ENCODE results near the gene NDUFAF7. TPM values are rescaled to one million over a fixed set of nuclear protein-coding genes. Genes with fewer than 3 reads are reported as not detected.

NDUFAF7 gene
- total and polyA plus RNA-seq, 2 of the 13 experiments (the other 11 are each of a cell fraction or from before 2014, with no cell fraction given) = 27.0 to 40.8 TPM

DNA sequence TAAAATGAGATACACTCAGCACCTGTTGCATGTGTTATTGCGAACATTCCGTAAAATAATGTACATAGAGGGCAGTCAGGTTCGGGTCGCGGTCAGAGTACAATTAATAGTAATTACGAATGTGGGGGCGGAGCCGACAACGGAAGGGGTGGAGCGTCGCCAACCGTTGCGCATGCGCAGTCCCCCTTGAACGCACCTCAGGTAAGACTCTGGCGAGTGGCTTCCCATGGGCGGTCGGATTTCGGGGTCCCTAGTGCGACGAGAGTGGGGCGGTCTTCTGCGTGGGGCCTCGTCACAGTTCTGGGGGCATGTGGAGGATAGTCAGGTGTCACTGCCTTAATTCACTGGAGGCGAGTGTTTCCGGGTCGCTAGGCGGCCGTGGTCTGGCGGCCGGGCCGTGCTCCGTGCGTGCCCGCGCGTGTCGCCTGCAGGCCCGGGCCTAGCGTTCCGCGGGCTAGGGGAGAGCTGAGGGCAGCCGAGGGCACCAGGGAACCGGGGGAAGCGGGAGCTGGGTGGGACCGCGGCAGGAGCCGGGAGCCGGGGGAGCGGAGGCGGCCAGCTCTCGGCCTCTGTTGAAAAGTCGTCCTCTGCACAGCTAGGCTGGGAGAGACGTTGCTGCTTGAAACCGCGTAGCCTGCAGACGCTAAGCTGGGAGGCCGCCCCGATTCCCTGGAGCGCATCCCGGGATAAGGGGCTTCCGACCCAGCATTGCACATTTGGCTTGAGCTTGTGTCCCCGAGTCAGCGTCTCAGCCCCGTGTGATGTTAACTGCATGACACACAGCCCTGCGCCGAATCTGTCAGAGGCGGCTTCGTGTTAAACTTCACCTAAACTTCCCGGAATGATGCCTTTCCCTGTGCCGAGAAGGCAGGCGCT is 34.9 kb upstream of the NDUFAF7 start, which contains the start of gene CEBPZOS (continued):
- TF ChIP-seq ZNF740 (CRISPR knock-in tag; IDR thresholded peaks at IDR 0.05) (no peak; the same call in 1 of the 2 replicates), CAMTA2 (CRISPR knock-in tag; IDR thresholded peaks at IDR 0.05; ENCODE audit: borderline replicate concordance) (peak; percentile 99; the same call in 1 of the 2 replicates), NFKBIZ (CRISPR knock-in tag; IDR thresholded peaks at IDR 0.05) (peak; percentile 48; the same call in 1 of the 2 replicates), RBAK (CRISPR knock-in tag; IDR thresholded peaks at IDR 0.05) (no peak), ZNF496 (CRISPR knock-in tag; IDR thresholded peaks at IDR 0.05; ENCODE audit: insufficient replicate concordance) (no peak), HOXA7 (CRISPR knock-in tag; IDR thresholded peaks at IDR 0.05) (no peak), ZNF451 (CRISPR knock-in tag; IDR thresholded peaks at IDR 0.05) (peak; percentile 73), MEF2D (CRISPR knock-in tag; IDR thresholded peaks at IDR 0.05) (peak; percentile 44), SIN3B (IDR thresholded peaks at IDR 0.05; ENCODE audit: low read length) (no peak), ZNF644 (CRISPR knock-in tag; IDR thresholded peaks at IDR 0.05; ENCODE audit: low read depth) (no peak), SP4 (CRISPR knock-in tag; IDR thresholded peaks at IDR 0.05) (peak; percentile 72; the same call in 1 of the 2 replicates), SRY (CRISPR knock-in tag; IDR thresholded peaks at IDR 0.05) (peak; percentile 98), ZNF678 (CRISPR knock-in tag; IDR thresholded peaks at IDR 0.05) (0 out of 2 replicates have a peak, but pooled peaks have one; percentile 72), NCOA5 (CRISPR knock-in tag; IDR thresholded peaks at IDR 0.05) (no peak), SMC3 (IDR thresholded peaks at IDR 0.05; ENCODE audit: low read length) (no peak), ZNF550 (CRISPR knock-in tag; IDR thresholded peaks at IDR 0.05; ENCODE audit: borderline replicate concordance) (0 out of 2 replicates have a peak, but pooled peaks have one; percentile 27), USF2 (IDR thresholded peaks at IDR 0.05; ENCODE audit: low read depth, low read length) (no peak), USF2 (CRISPR knock-in tag; IDR thresholded peaks at IDR 0.05; ENCODE audit: borderline replicate concordance) (peak; percentile 50; the same call in 1 of the 2 replicates), POLR2A (IDR thresholded peaks at IDR 0.05; ENCODE audit: insufficient read depth in 1 of 2, low read depth in 2 of 2, low read length in 2 of 2) (peak; percentile 85 to 98), ATAD3A (CRISPR knock-in tag; IDR thresholded peaks at IDR 0.05) (no peak), HMG20A (CRISPR knock-in tag; IDR thresholded peaks at IDR 0.05; ENCODE audit: borderline replicate concordance) (no peak)
- TF ChIP-seq, protein P1, sequence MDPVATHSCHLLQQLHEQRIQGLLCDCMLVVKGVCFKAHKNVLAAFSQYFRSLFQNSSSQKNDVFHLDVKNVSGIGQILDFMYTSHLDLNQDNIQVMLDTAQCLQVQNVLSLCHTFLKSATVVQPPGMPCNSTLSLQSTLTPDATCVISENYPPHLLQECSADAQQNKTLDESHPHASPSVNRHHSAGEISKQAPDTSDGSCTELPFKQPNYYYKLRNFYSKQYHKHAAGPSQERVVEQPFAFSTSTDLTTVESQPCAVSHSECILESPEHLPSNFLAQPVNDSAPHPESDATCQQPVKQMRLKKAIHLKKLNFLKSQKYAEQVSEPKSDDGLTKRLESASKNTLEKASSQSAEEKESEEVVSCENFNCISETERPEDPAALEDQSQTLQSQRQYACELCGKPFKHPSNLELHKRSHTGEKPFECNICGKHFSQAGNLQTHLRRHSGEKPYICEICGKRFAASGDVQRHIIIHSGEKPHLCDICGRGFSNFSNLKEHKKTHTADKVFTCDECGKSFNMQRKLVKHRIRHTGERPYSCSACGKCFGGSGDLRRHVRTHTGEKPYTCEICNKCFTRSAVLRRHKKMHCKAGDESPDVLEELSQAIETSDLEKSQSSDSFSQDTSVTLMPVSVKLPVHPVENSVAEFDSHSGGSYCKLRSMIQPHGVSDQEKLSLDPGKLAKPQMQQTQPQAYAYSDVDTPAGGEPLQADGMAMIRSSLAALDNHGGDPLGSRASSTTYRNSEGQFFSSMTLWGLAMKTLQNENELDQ (CRISPR knock-in tag; IDR thresholded peaks at IDR 0.05; ENCODE audit: borderline replicate concordance) = 0 out of 2 replicates have a peak, but pooled peaks have one; percentile 13
- TF ChIP-seq, protein P2, sequence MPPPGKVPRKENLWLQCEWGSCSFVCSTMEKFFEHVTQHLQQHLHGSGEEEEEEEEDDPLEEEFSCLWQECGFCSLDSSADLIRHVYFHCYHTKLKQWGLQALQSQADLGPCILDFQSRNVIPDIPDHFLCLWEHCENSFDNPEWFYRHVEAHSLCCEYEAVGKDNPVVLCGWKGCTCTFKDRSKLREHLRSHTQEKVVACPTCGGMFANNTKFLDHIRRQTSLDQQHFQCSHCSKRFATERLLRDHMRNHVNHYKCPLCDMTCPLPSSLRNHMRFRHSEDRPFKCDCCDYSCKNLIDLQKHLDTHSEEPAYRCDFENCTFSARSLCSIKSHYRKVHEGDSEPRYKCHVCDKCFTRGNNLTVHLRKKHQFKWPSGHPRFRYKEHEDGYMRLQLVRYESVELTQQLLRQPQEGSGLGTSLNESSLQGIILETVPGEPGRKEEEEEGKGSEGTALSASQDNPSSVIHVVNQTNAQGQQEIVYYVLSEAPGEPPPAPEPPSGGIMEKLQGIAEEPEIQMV (CRISPR knock-in tag; IDR thresholded peaks at IDR 0.05; ENCODE audit: low read depth) = no peak; the same call in 1 of the 2 replicates
